GM20431 (cell line): Measurements from ENCODE around the gene CEPT1.
"Not testable (repeated sequence)": the region's sequence is repeated elsewhere in the genome, so short reads cannot be mapped to it uniquely, and the experiment has no call there.

ENCODE experiments used
- in situ Hi-C: fragments of 300-500 bp; cut with MseI, MboI; formaldehyde crosslinking; loops from one replicate; pipeline ENCODE4 v1.15.0; 2020; ENCODE audit warnings: low sequenced_read_pairs; ENCODE audit not compliant: unreplicated experiment

CEPT1 gene

DNA sequence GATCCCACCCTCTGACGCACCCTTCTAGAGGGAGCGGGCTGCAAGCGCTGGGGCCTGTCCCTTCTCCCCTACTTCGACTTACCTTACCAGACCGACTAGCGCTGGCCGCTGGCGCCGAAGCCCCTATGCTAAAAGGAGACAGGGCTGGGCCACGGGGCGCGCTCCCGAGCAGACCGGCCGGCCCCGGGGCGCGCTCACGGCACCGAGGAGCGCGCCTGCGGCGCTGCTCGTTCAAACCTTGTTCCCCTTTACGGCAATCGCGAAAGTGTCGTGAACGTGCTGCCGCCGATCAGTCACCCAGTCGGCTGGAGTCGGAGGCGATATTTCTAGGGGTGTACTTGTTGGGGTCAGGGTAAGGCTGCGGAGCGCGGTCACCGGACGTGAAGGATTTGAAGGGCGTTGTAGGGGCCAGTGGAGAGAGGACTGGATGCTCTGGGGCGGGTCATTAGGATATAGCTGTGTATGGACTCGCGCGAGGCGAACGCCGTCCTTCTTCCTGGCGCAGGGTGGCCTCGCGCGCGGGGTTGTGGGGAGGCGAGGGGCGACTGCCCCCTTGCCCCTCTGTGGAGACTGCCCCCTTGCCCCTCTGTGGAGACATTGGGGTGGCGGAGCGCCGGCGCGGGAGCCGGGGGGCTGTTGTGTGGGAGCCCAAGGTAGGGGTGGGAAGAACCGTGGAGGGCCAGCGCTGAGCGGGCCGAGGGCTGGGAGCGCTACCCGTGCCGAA is at the start of gene CEPT1, which contains the start of gene DRAM2:
CEPT1 (plus strand) TSS at position 268 of the 724 bp plus-strand sequence. CDS start 7,492 bp downstream, outside the sequence.
DRAM2 (minus strand) TSS at position 138 of the 724 bp plus-strand sequence. CDS start 8,539 bp downstream, outside the sequence.
- in situ Hi-C loops, result no loop called here

DNA sequence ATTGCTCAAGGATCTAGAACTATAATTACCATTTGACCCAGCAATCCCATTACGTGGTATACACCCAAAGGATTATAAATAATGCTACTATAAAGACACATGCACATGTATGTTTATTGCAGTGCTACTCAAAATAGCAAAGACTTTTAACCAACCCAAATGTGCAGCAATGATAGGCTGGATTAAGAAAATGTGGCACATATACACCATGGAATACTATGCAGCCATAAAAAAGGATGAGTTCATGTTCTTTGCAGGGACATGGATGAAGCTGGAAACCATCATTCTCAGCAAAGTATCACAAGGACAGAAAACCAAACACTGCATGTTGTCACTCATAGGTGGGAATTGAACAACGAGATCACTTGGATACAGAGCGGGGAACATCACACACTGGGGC is 44.6 kb upstream of the CEPT1 start:
- in situ Hi-C loops, result not testable (repeated sequence)

DNA sequence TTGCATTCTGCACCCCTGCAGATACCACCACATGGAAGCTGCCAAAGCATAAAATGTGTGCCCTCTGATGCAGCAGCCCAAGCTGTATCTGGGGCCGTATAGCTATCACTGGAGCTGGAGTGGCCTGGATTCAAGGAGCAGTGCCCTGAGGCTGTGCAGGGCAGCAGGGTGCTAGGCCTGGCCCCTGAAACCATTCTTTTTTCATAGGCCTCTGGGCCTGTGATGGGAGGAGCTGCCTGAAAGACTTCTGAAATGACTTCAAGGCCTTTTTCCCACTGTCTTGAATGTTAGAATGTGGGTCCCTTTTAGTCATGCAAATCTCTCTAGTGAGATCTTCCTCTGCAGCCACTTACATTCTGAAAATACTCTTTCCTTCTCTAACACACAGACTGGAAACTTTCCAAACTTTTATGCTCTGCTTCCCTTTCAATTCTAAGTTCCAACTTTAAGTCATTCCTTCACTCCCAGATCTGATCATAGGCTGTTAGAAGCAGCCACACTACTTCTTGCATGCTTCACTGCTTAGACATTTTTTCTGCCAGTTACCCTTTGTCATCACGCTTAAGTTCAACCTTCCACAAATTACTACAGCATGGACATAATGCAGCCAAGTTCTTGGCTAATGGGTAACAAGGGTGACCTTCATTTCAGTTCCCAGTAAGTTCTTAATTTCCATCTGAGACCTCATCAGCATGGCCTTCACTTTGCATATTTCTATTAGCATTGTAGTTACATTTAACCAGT is 42.5 kb upstream of the CEPT1 start:
- in situ Hi-C loops, result no loop called here

DNA sequence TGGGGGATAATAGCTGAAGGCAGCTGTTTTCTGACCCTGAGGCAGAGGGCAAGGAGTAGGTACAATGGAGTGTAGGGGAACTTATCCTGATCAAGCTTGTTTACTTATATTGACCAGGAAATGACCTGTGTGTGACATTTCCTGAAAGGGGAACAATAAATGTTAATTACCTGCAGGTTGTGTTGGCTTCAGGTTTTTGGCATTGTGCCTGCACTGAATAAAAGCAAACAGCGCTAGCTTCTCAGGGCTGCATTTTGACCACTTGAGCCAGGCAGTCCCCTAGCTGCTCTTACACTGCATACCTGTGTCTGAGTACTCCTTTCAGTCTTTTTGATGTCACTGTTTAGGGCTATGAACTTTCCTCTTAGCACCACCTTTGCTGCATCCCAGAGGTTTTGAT is 40.7 kb upstream of the CEPT1 start:
- in situ Hi-C loops, result no loop called here

DNA sequence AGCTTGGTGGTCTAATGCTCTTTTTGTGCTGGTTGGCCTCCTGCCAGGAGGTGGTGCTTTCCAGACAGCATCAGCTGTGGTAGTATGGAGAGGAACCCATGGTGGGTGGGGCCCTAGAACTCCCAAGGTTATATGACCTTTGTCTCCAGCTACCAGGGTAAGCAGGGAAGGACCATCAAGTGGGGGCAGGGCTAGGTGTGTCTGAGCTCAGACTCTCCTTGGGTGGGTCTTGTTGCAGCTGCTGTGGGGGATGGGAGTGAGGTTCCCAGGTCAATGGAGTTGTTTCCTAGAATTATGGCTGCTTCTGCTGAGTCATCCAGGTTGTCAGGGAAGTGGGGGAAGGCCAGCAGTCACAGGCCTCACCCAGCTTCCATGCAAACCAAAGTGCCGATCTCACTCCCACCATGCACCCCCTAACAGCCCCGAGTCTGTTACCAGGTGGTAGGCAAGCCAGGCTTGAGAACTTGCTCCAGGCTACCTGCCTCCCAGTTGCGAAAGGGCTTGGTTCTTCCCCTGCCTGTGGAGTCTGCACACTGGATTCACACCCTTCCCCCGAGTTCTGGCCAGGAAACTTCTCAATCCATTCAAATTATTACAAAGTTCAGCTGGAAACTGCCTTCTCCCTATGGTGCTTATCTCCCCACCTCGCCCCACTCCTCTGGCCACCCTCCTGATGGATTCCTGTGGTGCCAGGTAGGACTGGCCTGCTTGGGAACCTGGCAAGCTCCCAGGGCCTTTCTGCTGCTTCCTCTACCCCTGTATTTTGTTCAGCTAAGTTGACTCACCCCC is 38.0 kb upstream of the CEPT1 start:
- in situ Hi-C loops, result no loop called here

DNA sequence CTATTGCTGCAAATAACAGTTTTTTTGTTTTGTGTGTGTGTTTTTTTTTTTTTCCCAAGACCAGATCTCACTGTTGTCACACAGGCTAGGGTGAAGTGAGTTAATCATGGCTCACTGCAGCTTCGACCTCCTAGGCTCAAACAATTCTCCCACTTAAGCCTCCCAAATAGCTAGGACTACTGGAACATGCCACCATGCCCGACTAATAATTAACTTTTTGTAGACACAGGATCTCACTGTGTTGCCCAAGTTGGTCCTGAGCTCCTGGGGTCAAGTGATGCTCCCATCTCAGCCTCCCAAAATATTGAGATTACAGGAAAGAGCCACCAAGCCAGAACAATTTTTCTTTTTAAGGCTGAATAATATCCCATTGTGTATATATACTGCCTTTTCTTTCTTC is 35.0 kb upstream of the CEPT1 start:
- in situ Hi-C loops, result no loop called here

DNA sequence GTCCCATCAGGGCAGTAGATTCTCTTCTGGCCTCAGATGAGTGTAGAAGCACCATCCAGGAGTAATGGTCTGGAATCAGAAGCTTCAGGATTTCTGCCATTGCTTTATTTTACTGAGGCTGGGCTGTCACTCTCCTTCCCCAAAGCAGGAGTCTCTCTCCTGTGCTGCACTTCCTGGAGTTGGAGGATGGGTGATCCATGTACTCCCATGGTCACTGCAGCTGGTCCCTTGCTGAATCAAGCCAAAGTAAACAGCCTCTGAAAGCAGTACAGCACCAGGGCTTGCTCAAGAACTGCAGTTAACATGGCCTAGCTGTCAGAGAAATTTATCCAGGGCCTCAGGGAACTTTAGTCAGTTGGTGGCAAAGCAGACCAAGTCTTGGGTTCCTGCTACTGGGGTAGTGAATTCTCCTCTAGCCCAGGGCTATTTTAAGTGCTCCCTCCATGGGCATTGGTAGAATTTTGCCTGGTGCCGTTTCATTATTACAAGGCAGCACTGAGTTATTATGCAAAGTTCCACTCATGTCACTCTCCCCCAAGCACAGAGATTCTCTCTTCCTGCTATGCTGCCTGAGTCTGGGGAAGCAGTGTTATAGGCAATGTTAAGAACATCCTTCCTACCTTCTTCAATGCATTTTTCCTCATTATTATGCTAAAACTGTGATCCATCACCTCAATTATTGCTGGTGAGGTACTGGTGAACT is 29.7 kb upstream of the CEPT1 start:
- in situ Hi-C loops, result no loop called here

DNA sequence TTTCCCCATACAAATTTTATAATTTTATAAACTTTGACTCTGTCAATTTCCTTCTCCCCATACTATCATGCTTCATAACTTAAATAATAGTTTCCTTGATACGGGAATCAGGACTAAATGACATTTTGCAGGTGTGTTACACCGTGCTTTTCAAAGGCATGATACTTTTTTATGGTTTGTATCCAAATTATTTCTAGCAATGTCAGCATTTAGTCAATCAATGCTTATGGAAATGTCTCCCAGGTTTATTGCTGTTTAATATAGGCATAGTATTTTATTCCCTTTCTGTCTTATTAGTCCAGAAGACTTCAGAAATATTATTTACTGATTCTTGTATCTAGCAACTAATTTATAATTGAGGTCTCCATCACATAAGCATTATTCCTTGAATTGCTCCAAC is 23.5 kb upstream of the CEPT1 start:
- in situ Hi-C loops, result no loop called here

DNA sequence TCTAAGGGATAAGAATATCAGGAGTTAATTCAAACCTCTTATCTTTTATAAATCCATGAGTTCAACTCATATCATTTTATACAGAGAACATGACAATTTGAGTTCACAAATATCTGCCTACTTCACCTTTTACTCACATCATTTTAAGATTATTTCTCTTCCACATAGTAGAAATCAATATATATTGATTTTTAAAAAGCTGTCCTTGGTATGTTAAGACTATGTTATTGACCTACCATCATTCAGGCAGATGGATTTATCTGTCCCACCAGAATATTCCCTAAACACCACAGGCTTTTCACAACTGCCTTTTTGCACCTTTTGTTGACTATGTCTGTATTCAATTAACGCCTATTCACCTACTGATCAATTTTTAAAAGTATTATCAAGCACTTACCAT is 13.7 kb upstream of the CEPT1 start:
- in situ Hi-C loops, result no loop called here

DNA sequence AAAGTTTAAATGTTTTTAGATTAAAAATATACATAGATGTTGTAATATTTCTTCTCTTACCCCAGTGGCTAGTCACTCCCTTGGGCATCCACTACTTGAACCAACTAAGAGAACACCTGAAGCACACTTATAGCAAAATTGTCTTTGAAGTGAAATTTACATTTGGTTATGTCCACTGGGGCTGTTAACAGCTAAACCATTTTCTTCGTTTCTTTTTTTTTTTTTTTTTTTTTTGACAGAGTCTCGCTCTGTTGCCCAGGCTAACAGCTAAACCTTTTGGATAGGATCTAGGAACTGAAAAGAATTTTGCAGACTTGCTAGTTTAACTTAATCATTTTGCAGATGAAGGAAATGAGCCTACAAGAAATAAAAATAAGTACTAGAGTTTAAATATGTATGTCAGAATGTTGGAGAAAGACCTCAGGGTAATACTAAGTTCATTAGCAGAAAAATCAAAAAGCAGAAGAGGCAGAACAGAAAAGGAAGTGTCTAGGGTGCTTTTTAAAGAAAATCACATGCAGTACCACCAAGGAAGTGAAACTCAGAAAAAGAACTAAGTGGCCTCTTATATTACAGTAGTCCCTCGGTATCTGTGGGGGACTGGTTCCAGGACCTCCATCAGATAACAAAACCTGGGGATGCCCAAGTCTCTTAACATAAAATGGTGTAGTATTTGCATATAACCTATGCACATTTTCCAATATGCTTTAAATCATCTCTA is 11.9 kb upstream of the CEPT1 start:
- in situ Hi-C loops, result no loop called here

DNA sequence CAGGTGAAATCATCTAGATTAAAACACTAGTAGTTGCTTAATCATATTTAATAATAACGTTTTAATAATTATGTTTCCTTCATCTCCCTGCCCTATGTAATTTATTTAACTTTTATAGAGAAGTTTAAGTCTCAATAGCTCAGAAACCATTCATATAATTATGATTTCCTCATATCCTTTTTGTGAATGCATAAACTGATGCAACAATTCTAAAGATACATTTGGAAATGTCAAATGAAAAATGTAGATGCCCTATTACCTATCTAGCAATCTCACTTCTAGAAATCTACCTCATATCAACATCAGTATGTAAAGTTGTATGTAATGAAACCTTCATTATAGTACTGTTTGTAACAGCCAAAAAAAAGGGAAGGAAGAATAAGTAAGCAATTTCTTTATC is 10.6 kb upstream of the CEPT1 start:
- in situ Hi-C loops, result no loop called here

DNA sequence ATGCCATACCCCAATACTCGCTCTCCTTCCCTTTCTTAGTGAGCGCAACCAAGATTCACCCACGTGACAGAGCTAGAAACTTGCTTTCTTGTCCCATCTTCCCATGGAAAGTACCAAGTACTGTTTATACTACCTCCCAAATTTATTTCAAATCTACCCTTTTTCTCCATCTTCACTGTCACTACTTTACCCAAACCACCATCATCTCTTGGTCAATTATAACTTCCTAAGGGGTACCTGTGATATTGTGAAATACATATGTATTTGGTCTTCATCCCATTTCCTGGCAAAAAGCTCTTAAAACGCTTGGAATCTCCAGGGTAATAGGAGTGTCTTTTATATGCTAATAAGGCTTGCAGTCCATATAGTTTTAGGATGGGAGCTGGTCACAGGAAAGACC is 8.3 kb upstream of the CEPT1 start:
- in situ Hi-C loops, result no loop called here

DNA sequence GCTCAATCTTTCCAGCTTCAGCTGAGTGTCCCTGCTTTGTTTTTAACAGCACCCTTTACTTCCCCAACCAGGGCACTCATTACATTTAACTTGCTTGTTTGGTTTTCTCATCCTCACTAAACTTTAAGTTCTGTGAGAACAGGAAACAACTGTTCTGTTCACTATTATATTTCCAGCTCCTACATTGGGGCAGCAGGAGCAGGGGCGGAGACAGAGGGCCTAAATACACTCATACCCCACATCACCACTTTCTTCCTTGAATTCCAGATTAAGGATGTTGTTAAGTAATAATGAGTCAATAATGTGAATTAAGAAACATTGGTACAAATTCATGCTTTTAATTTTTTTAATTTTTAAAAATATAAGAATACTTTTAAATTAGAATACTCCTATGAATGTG is 6.2 kb upstream of the CEPT1 start:
- in situ Hi-C loops, result no loop called here

DNA sequence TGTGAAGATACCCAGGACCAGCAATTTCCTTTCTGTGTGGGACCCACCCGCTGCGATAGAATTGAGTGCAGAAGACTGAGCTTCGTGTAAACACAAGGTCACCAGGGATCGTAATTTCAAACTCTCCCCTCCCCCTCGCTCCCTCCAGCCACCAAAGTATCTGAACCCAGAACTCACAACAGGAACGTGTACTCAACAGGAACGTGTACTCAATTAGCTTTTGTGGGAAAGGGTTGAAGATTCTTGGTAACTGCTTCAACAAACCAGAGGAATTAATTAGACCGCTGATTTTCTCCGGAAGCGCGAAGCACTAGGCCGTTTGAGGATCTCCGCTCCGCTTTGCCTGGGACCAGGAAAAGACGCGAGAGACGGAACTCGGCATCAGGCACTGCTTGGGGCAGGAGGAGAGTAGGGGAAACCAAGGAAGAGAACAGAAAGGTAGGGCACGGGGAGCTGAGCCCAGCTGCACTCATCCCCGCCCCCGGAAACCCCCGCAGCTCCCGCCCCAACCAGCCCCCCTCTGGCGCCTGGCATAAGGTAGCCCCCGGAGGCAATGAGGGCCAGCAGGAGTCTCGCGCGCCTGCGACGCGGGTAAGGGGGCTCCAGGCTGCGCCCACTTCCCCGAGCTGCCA is 583 bp upstream of the CEPT1 start:
- in situ Hi-C loops, result no loop called here

DNA sequence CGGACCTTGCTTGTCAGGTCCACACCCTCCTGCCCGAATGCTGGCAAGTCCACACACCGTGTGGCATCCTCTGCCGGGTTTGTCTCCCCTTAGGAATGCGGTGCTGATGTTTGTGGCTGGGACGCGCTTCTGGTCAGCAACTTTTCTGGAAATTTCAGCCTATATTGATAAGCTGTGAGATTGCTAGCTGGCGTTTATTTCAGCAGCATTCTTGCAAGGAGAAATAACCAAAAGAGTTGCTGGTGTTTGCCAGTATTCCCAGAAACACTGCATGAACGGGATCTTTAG is 601 bp downstream of the CEPT1 start:
- in situ Hi-C loops, result no loop called here

DNA sequence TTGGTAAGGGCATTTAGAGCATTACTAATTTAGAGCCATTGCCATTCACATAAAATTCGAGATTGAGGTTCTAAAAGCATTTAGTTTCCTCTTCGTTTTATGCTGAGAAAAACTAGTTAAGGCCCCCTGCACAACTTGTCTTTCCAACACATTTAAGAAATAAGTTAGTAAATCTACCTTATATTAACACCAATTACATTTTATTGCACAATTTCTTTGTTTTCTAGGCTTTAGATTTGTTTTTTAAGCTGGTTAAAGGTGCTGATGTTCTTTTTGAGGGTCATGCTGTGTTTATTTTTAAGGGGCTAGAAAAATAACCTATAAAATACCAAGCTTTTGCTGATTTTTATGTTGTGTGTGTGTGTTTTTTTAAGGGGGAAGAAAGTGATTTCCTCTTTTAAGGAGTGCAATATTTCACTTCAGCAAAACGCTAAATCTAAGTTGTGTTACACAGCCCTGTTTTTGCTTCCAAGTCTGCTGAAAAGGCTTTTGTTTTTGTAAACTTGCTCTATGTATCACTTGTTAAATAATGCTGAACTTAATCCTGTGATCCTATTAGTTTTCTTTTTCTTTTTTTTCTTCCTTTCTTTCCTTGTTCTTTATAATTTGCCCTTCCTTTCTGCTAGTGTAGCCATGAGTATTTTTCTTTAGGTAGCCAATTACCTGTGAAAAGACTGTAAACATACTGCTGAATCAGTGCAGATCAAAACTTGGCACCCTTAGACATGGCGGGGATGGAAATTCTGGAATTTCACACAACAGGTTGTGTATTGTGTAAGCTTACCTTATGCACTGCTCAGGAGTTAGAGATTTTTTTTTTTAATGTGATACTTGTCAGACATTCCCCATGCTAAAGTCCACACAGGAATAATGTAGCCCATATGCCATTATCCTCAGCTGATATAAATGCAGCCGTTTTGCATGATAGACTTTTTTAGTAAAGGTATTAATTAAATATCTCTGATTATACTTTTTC is 1.5 kb downstream of the CEPT1 start:
- in situ Hi-C loops, result no loop called here

DNA sequence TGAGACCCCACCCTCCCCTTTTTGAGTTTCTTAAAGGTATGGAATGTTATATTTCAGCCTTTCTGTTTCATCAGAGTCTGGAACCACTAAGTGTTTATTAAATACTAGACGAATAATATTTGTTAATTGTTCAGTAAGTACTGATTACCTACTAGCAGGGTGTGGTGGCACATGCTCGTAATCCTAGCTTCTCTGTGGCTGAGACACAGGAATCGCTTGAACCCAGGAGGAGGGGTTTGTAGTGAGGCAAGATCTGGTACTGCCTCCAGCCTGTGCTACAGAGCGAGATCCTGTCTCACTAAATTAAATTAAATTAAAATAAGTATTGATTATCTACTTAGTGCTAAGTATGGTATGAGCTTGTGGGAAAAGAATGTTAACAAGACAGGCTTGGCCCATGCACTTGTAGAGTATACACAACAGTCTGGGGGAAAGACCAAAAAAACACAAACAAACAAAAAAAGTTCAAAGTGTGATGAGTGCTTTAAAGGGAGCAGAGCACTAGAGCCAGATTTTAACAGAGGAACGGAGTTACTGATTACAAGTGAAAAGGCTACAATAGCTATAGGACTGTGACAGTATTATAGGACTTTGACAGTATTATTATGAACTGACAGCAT is 2.4 kb downstream of the CEPT1 start:
- in situ Hi-C loops, result no loop called here

DNA sequence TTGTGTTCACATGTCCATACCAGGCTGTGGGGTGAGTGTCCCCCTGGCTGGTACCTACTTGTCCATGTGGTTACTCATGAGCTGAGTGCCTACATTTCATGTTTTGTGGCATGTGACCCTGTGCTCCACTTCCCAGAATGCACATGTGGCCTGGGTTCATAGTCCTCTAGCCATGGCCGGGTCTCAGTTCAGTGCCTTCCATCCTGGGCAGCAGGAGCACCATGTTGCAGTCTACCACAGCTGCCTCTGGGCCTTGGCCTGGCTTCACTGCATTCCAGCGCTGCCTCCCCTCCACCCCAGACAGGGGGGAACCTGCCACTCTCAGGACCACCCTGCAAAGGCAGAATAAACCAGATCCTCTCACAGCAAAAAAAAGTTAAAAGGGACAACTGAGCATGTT is 5.5 kb downstream of the CEPT1 start:
- in situ Hi-C loops, result no loop called here
